Small intestine (tissue), 7 donors: ENCODE data around the gene SCLT1. TPM values are rescaled to one million over a fixed set of nuclear protein-coding genes. Genes with fewer than 3 reads are reported as not detected.

Experiments used
- DNase-seq, 2 donors: peaks; one replicate each; pipeline versions ENCODE4 v3.0.0 to v3.0.0-alpha.2; 2013
- FAIRE-seq: peaks from 2 replicates; lab custom pipeline; 2012; peaks lifted over from hg19 to GRCh38; lab: Jason Lieb, UNC
- H3K27ac ChIP-seq, 3 donors: one replicate each; pipeline ENCODE4 v1.5.1; 2013; ENCODE audit warnings: low read length in 2 of 3, mild to moderate bottlenecking in 2 of 3, control low read depth in 1 of 3, inconsistent platforms in 1 of 3, low read depth in 1 of 3, moderate library complexity in 1 of 3
- H3K27me3 ChIP-seq, 3 donors: one replicate each; pipeline ENCODE4 v1.6.1; 2013; ENCODE audit warnings: low read length in 3 of 3, inconsistent platforms in 1 of 3; ENCODE audit not compliant: control insufficient read depth in 3 of 3, insufficient read depth in 3 of 3
- H3K36me3 ChIP-seq, 3 donors: one replicate each; pipeline ENCODE4 v1.6.1; 2013; ENCODE audit warnings: low read length in 3 of 3, inconsistent platforms in 1 of 3, low read depth in 1 of 3, mild to moderate bottlenecking in 1 of 3, moderate library complexity in 1 of 3; ENCODE audit not compliant: control insufficient read depth in 3 of 3, insufficient read depth in 2 of 3
- H3K4me1 ChIP-seq, 3 donors: one replicate each; pipeline ENCODE4 v1.6.1; 2013; ENCODE audit warnings: low read length in 2 of 3, inconsistent platforms in 1 of 3, low read depth in 1 of 3, mild to moderate bottlenecking in 1 of 3, moderate library complexity in 1 of 3; ENCODE audit not compliant: control insufficient read depth in 3 of 3, insufficient read depth in 2 of 3
- H3K4me3 ChIP-seq, 3 donors: one replicate each; pipeline ENCODE4 v1.5.1; 2013; ENCODE audit warnings: low read length in 3 of 3, control low read depth in 1 of 3, inconsistent platforms in 1 of 3, low read depth in 1 of 3, mild to moderate bottlenecking in 1 of 3, moderate library complexity in 1 of 3
- H3K9me3 ChIP-seq, 2 donors: one replicate each; pipeline ENCODE4 v1.6.1; 2013; ENCODE audit warnings: low read depth in 1 of 2, low read length in 1 of 2; ENCODE audit not compliant: control insufficient read depth in 2 of 2, insufficient read depth in 1 of 2
- WGBS, 3 donors: extraction: QIAGEN DNeasy Blood & Tissue Kit; methylation state at CpG; one replicate each; pipeline ENCODE4 v1.1.7; 2013; 5-methylcytosine and 5-hydroxymethylcytosine counted together
- polyA plus RNA-seq, 4 donors: library from polyadenylated mRNA; stranded (reverse) in 3 of 4; unstranded in 1 of 4; fragments of 200-250 nt in 3 of 4; fragments of 120-200 nt in 1 of 4; gene quantifications; one replicate each; pipeline versions ENCODE4 v1.2.1 to v1.2.3, GENCODE V29; 2013
- donor health status: healthy with polysubstance abuse.
- donor health status: control.
- donor health status: control.
- donor health status: Bipolar disorder and iron deficiency.
- donor health status: healthy.

The SCLT1 gene
- polyA plus RNA-seq, 4 donors, result 3.5 to 10.1 (median 4.6) TPM

DNA sequence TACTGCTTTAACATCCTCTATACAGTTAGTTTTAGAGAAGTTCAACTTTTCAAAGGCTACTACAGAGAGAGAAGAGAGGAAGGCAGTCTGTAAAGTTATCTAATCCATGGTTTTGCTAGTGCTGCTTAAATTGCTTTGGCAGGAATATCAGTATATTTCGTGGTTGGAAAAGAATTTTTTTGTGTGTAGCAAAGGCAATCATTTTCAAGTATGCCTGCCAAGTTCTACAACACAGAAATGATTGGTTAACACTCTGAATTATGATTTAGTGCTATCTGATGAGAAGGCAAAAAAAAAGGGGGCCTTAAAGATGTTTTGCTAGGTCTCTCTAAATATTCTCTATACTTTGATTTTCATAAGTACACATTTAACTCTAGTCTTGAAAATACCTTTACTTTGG is 150.7 kb downstream of the SCLT1 start:
- Histone ChIP-seq H3K4me1 (peaks cover 0 to 4% (median 0%) of the 10 kb centered on the region in 3 donors), H3K27me3 (no peaks in the 10 kb centered on the region), H3K9me3 (no peaks in the 10 kb centered on the region), H3K27ac (no peak overlapping the region), H3K4me3 (no peak overlapping the region), H3K36me3 (peaks cover 0 to 3% (median 0%) of the 10 kb centered on the region in 3 donors)
- FAIRE-seq (no peak), DNase-seq (no peak)
- 80 to 96% (median 83%) methylated on average over 1 of the region's 1 CpG for WGBS, 3 donors

DNA sequence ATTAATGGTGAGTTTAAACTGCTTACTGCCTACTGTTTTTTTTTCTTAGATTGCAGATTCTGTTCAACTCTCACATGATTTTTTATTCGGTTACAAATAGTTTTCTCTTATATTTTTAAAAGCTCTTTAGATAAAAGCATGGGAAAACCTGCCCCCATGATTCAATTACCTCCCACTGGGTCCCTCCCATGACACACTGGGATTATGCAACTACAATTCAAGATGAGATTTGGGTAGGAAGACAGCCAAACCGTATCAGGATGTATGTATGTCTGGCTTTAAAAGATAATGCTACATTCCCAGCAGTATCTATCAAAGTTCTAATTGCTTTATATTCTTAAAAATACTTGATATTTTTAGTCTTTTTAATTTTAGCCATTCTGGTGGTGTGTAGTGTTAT is 152.4 kb downstream of the SCLT1 start:
- H3K4me1 ChIP-seq, result no peaks in the 10 kb centered on the region
- no peaks in the 10 kb centered on the region for H3K9me3 ChIP-seq
- no peak for FAIRE-seq
- no peaks in the 10 kb centered on the region for H3K27me3 ChIP-seq
- no peak for DNase-seq
- no peak overlapping the region for H3K4me3 ChIP-seq
- no peak overlapping the region for H3K27ac ChIP-seq
- 89 to 95% (median 92%) methylated on average over 2 of the region's 2 CpGs for WGBS, 3 donors
- H3K36me3 ChIP-seq, result peaks cover 0 to 3% (median 0%) of the 10 kb centered on the region in 3 donors

DNA sequence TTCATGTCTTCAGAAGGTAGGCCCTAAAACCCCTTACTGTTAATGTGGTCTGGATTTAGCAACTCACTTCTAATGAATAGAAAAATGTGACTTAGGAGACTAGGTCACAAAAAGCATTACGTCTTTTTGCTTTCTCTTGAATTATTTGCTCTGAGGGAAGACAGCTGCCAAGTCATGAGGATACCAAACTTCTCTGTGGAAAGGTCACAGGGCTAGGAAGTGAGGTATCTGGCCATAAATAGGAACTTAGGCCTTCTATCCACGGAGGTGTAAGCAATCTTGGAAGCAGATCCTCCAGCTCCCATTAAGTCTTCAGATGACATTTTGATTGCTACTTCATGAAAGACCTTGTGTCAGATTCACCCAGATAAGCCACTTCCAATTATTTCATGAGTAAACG is 163.3 kb downstream of the SCLT1 start:
- no peaks in the 10 kb centered on the region for H3K9me3 ChIP-seq
- DNase-seq, result no peak
- 67 to 72% (median 69%) methylated on average over 3 of the region's 3 CpGs for WGBS, 3 donors
- H3K4me1 ChIP-seq, result no peaks in the 10 kb centered on the region
- no peak for FAIRE-seq
- peaks cover 0 to 2% (median 0%) of the 10 kb centered on the region in 3 donors for H3K36me3 ChIP-seq
- H3K27ac ChIP-seq, result no peak overlapping the region
- H3K27me3 ChIP-seq, result no peaks in the 10 kb centered on the region
- no peak overlapping the region for H3K4me3 ChIP-seq

DNA sequence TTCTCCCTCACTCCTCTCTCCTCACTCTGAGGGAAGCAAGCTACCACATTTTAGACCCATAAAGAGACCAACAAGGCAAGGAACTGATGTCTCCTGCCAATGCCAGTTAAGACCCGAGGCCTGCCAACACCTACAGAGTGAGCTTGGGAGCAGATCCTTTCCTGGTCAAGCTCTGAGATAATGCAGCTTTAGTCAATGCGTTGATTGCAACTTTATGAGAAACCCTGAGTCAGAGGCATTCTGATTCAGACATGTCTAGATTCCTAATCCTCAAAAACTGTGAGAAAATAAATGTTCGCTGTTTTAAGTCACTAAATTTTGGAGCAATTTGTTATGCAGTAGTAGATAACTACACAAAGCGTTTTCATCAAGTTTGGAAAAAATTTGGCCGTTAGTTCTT is 168.4 kb downstream of the SCLT1 start:
- FAIRE-seq (no peak), DNase-seq (no peak)

DNA sequence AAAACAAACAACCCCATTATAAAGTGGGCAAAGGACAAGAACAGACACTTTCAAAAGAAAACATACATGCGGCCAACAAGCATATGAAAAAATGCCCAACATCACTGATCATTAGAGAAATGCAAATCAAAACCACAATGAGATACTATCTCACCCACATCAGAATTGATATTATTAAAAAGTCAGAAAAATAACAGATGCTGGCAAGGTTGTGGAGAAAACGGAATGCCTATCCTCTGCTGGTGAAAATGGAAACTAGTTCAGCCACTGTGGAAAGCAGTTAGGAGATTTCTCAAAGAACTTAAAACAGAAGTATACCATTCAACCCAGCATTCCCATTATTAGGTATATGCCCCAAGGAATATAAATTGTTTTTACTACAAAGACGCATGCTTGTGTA is 171.4 kb downstream of the SCLT1 start:
- FAIRE-seq (no peak), DNase-seq (no peak)
- Histone ChIP-seq H3K27me3 (no peaks in the 10 kb centered on the region), H3K4me3 (no peak overlapping the region), H3K27ac (no peak overlapping the region), H3K9me3 (no peaks in the 10 kb centered on the region), H3K36me3 (peaks cover 0 to 1% (median 0%) of the 10 kb centered on the region in 3 donors), H3K4me1 (no peaks in the 10 kb centered on the region)
- 93 to 98% (median 96%) methylated on average over 3 of the region's 3 CpGs for WGBS, 3 donors

More for the DNA sequence above, 168.4 kb downstream of the SCLT1 start:
- H3K27ac ChIP-seq, result no peak overlapping the region
- peaks cover 0 to 2% (median 1%) of the 10 kb centered on the region in 3 donors for H3K36me3 ChIP-seq
- WGBS, 3 donors, result 92 to 97% (median 95%) methylated on average over 5 of the region's 5 CpGs
- H3K4me3 ChIP-seq, result no peak overlapping the region
- H3K9me3 ChIP-seq, result no peaks in the 10 kb centered on the region
- no peaks in the 10 kb centered on the region for H3K4me1 ChIP-seq
- H3K27me3 ChIP-seq, result no peaks in the 10 kb centered on the region

DNA sequence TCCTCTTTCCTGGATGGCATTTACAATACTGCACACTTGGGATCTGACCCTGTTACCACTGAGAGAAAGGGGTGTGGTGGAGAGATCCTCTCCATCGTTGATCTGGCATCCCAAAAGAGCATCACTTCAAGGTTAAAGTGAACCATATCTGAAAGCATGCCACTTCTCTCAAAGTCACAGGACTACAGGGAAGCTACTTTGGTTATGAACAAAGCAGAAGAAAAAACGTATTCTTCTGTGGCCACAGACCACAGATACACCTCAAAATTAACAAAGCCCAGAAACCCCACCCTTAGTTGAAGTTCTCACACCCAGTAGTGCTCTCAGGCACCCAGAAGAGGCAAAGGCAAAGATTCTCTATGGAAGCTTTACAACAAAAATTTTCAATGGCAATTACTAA is 175.6 kb downstream of the SCLT1 start:
- no peak for FAIRE-seq
- 56 to 78% (median 60%) methylated on average over 2 of the region's 2 CpGs for WGBS, 3 donors

DNA sequence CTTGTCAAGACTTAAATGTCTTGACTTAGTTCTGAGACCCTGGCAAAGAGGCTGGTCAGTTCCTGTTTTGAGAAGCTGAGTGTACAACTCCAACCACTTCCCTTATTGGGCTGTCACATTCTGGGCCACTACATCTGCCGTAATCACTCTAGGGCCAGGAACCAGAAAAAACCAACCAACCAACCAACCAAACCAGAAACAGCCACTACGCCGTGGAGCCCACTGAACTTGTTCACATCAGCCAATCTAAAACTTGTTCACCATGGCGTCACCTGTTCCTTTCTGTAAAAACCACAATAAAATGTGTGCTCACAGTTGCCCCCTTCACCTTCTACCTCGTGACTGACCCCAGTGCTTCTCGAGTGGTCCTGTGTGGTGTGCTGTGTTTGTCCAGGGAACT is 176.5 kb downstream of the SCLT1 start:
- WGBS, 3 donors, result 73 to 92% (median 76%) methylated on average over 6 of the region's 6 CpGs
- FAIRE-seq, result no peak
- peak in 1 of 2 donors; percentile 3 for DNase-seq
- Histone ChIP-seq H3K27ac (peak overlapping the region in 1 of 3 donors; percentile 40), H3K9me3 (no peaks in the 10 kb centered on the region), H3K4me3 (no peak overlapping the region), H3K36me3 (no peaks in the 10 kb centered on the region), H3K27me3 (no peaks in the 10 kb centered on the region), H3K4me1 (no peaks in the 10 kb centered on the region)

More for the DNA sequence above, 175.6 kb downstream of the SCLT1 start:
- no peak for DNase-seq
- Histone ChIP-seq H3K9me3 (no peaks in the 10 kb centered on the region), H3K27ac (no peak overlapping the region), H3K27me3 (no peaks in the 10 kb centered on the region), H3K36me3 (no peaks in the 10 kb centered on the region), H3K4me1 (no peaks in the 10 kb centered on the region), H3K4me3 (no peak overlapping the region)

DNA sequence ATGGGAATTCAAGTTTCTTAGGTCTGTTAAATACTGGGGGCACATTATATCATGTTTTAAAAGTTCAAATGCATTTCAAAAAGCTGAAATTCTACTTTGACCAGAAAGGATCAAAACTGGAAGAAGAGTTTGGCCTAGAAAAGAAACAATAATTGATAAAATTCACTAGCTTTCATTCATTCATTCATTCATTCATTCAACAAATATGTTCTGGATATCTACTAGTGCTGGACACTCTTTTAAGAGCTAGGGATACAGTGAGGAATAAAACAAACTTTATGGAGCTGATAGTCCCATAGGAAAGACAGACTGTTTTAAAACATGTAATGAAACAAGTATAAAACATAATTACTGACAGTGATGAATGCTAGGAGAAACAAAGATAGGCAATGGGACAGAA is 177.8 kb downstream of the SCLT1 start:
- no peaks in the 10 kb centered on the region for H3K4me1 ChIP-seq
- H3K27me3 ChIP-seq, result no peaks in the 10 kb centered on the region
- DNase-seq (no peak), FAIRE-seq (no peak)
- H3K36me3 ChIP-seq, result no peaks in the 10 kb centered on the region
- no peak overlapping the region for H3K4me3 ChIP-seq
- no peaks in the 10 kb centered on the region for H3K9me3 ChIP-seq
- H3K27ac ChIP-seq, result no peak overlapping the region

DNA sequence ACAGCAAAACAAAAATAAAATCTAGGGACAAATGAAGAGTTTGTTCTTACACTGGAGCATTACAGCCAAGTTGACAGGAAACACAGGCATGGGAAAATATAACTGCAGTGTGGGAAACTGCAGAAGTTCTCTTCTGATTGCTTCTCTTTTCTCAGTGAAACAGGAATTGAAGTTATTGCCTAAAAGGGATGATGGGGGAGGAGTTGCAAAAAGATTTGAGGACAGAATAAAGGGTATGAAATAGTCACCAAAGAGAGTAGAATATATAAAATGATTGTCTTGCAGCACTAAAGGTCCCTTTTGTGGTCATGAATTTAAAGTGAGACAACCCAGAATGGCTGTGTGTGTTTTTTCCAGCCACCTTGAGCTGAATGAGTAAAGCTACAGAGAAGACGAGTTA is 180.1 kb downstream of the SCLT1 start:
- H3K36me3 ChIP-seq, result no peaks in the 10 kb centered on the region
- no peak overlapping the region for H3K27ac ChIP-seq

More for the DNA sequence above, 180.1 kb downstream of the SCLT1 start:
- FAIRE-seq (no peak), DNase-seq (no peak)
- WGBS, 3 donors, result 38 to 96% (median 71%) methylated on average over 1 of the region's 1 CpG
- Histone ChIP-seq H3K27me3 (no peaks in the 10 kb centered on the region), H3K4me1 (no peaks in the 10 kb centered on the region), H3K4me3 (no peak overlapping the region), H3K9me3 (no peaks in the 10 kb centered on the region)
